A673 (cell line): ENCODE data around the gene SHROOM3. TPM values are rescaled to one million over a fixed set of nuclear protein-coding genes. Genes with fewer than 3 reads are reported as not detected.

Source experiments
- BruUV-seq: library from RNA; stranded (reverse); fragments of 400-500 nt; replicated peaks from 2 replicates; lab custom pipeline; 2021; lab: Mats Ljungman, UMichigan
- CTCF ChIA-PET: fragments of 300-600 bp; sonication (Branson Sonifier 250); formaldehyde crosslinking; loops from one replicate; lab custom pipeline; 2022; ENCODE audit warnings: antibody characterized with exemption; lab: Charles Lee
- POLR2A ChIA-PET: fragments of 300-600 bp; sonication (Branson Sonifier 250); formaldehyde crosslinking; loops from one replicate; lab custom pipeline; 2022; ENCODE audit warnings: antibody characterized with exemption; ENCODE audit not compliant: low non-redundant PET; lab: Charles Lee
- DNase-seq: peaks from one replicate; pipeline ENCODE4 v3.0.0-alpha.2; 2015; ENCODE audit warnings: low spot score
- H3K27ac ChIP-seq: fragments of 200-600 bp; sonication (generic); 2 replicates; pipeline ENCODE4 v1.5.1; 2016; ENCODE audit warnings: mixed run types, low read depth, mild to moderate bottlenecking, mixed read lengths, antibody characterized with exemption, low read length; ENCODE audit not compliant: poor library complexity, severe bottlenecking
- H3K27me3 ChIP-seq: fragments of 200-600 bp; sonication (generic); replicated peaks from 2 replicates; pipeline ENCODE4 v1.6.1; 2017; ENCODE audit warnings: mixed run types, low read depth, mild to moderate bottlenecking, mixed read lengths, antibody characterized with exemption, low read length; ENCODE audit not compliant: insufficient read depth, poor library complexity
- H3K36me3 ChIP-seq: fragments of 200-600 bp; sonication (generic); 2 replicates; pipeline ENCODE4 v1.6.1; 2016; ENCODE audit warnings: mixed run types, mild to moderate bottlenecking, mixed read lengths, antibody characterized with exemption, low read length; ENCODE audit not compliant: insufficient read depth, poor library complexity, severe bottlenecking
- H3K4me1 ChIP-seq: fragments of 200-600 bp; sonication (generic); 2 replicates; pipeline ENCODE4 v1.6.1; 2017; ENCODE audit warnings: mixed run types, mild to moderate bottlenecking, mixed read lengths, antibody characterized with exemption, low read length; ENCODE audit not compliant: insufficient read depth, poor library complexity, severe bottlenecking
- H3K4me3 ChIP-seq: fragments of 200-600 bp; sonication (generic); 2 replicates; pipeline ENCODE4 v1.5.1; 2016; ENCODE audit warnings: low read depth, mixed run types, mild to moderate bottlenecking, mixed read lengths, low read length; ENCODE audit not compliant: poor library complexity, severe bottlenecking
- H3K9me3 ChIP-seq: fragments of 200-600 bp; sonication (generic); 2 replicates; pipeline ENCODE4 v1.6.1; 2016; ENCODE audit warnings: mixed run types, low read depth, mild to moderate bottlenecking, mixed read lengths, antibody characterized with exemption, low read length; ENCODE audit not compliant: poor library complexity, severe bottlenecking
- CTCF ChIP-seq: fragments of 300-800, 200-600 bp; sonication (generic); conservative IDR thresholded peaks from 2 replicates; pipeline ENCODE4 v1.5.1; 2017; ENCODE audit warnings: low read depth, mild to moderate bottlenecking, antibody characterized with exemption, low read length, moderate library complexity, mixed read lengths
- EZH2 ChIP-seq: fragments of 200-600 bp; sonication (generic); IDR thresholded peaks from 2 replicates; pipeline ENCODE4 v1.6.1; 2017; ENCODE audit warnings: borderline replicate concordance, low read depth, mild to moderate bottlenecking, mixed read lengths, antibody characterized with exemption, low read length; ENCODE audit not compliant: poor library complexity, severe bottlenecking
- intact Hi-C: fragments of 100-400 bp; cut with micrococcal nuclease; formaldehyde crosslinking; loops from one replicate; pipeline ENCODE4 v1.10.0; 2022; ENCODE audit not compliant: unreplicated experiment
- total RNA-seq: library from RNA; stranded (reverse); gene quantifications from 2 replicates; pipeline ENCODE4 v1.2.3, GENCODE V29; 2021

Gene SHROOM3
- total RNA-seq, 1 experiment from 2014 or later, result 9.3 TPM

- Histone ChIP-seq H3K9me3 (no peaks in the 10 kb centered on the region), H3K36me3 (no peaks in the 10 kb centered on the region), H3K4me1 (peaks cover 21% of the 10 kb centered on the region), H3K4me3 (no peak overlapping the region), H3K27me3 (no peaks in the 10 kb centered on the region), H3K27ac (no peak overlapping the region)
- no TSS peak for BruUV-seq
- intact Hi-C loops, result no loop called here
- TF ChIP-seq CTCF (no peak), EZH2 (no peak)
- ChIA-PET CTCF (no interaction called here), POLR2A (no interaction called here)
- no peak for DNase-seq
Measured at GRCh38 chr4:76799140-76799539, 364.1 kb downstream of the SHROOM3 start.

- ChIA-PET POLR2A (no interaction called here), CTCF (no interaction called here)
- no peak for DNase-seq
- Histone ChIP-seq H3K4me3 (no peak overlapping the region), H3K36me3 (no peaks in the 10 kb centered on the region), H3K27me3 (no peaks in the 10 kb centered on the region), H3K4me1 (peaks cover 26% of the 10 kb centered on the region), H3K9me3 (no peaks in the 10 kb centered on the region), H3K27ac (no peak overlapping the region)
- TF ChIP-seq CTCF (no peak), EZH2 (no peak)
- intact Hi-C loops, result loop anchor here (5.0 kb wide), 1 partner anchor 148 kb away; the partner anchor contains the start of gene SEPTIN11
- no TSS peak for BruUV-seq
Measured at GRCh38 chr4:76799718-76800117, 364.7 kb downstream of the SHROOM3 start.

- CTCF ChIA-PET, result no interaction called here
- H3K4me1 ChIP-seq, result peaks cover 32% of the 10 kb centered on the region
- intact Hi-C loops, result loop anchor here (5.0 kb wide), 1 partner anchor 146 kb away; the partner anchor contains the start of gene SEPTIN11
Measured at GRCh38 chr4:76800902-76801301, 365.9 kb downstream of the SHROOM3 start.

More at GRCh38 chr4:76800902-76801301, 365.9 kb downstream of the SHROOM3 start:
- Histone ChIP-seq H3K4me3 (no peak overlapping the region), H3K36me3 (no peaks in the 10 kb centered on the region), H3K27me3 (no peaks in the 10 kb centered on the region), H3K9me3 (no peaks in the 10 kb centered on the region), H3K27ac (no peak overlapping the region)
- DNase-seq, result no peak
- BruUV-seq, result no TSS peak
- POLR2A ChIA-PET, result no interaction called here
- TF ChIP-seq EZH2, result no peak
- TF ChIP-seq CTCF, result no peak
